ENCODE data around the gene ANKRD27.

ANKRD27 gene

DNA sequence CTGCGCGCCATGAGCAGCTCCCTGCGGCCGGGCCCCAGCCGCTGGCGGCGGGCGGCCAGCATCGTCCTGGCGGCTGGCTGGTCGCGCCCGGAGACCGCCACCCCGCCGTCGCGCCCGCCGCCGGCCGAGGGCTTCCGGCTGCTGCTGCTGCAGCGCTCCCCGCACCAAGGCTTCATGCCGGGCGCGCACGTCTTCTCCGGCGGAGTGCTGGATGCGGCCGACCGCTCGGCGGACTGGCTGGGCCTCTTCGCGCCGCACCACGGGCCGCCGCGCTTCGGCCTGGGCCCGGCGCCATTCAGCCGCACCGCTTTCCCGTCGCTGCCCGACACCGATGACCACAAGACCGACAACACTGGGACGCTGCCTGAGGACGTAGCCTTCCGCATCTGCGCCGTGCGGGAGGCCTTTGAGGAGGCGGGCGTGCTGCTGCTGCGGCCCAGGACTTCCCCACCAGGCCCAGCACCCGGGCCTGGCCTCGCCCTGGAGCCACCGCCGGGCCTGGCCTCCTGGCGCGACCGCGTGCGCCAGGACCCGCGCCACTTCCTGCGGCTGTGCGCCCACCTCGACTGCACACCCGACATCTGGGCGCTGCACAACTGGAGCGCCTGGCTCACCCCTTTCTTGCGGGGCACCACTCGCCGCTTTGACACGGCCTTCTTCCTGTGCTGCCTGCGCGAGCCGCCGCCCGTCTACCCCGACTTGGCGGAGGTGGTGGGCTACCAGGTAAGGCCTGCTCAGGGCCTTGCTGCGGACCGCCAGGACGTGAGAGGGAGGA lies 17.2 kb upstream of the ANKRD27 start (continued):
- TF ChIP-seq ZNF426 (tag by site-specific recombination; IDR thresholded peaks at IDR 0.05) (no peak), ZNF677 (tag by site-specific recombination; IDR thresholded peaks at IDR 0.05) (peak; percentile 75; the same call in 1 of the 2 replicates), ZNF223 (tag by site-specific recombination; IDR thresholded peaks at IDR 0.05) (peak; percentile 75), ZNF837 (tag by site-specific recombination; IDR thresholded peaks at IDR 0.05) (0 out of 2 replicates have a peak, but pooled peaks have one; percentile 41), HOXD13 (CRISPR knock-in tag; IDR thresholded peaks at IDR 0.05; ENCODE audit: borderline replicate concordance) (no peak), ZFP37 (tag by site-specific recombination; IDR thresholded peaks at IDR 0.05) (peak; percentile 88), KLF16 (tag by site-specific recombination; IDR thresholded peaks at IDR 0.05) (peak; percentile 60), GLIS1 (tag by site-specific recombination; IDR thresholded peaks at IDR 0.05) (peak; percentile 60), YY1 (tag by site-specific recombination; IDR thresholded peaks at IDR 0.05) (peak; percentile 85), OVOL3 (tag by site-specific recombination; IDR thresholded peaks at IDR 0.05) (peak; percentile 71; the same call in 1 of the 2 replicates), ZNF792 (tag by site-specific recombination; IDR thresholded peaks at IDR 0.05) (no peak; the same call in 1 of the 2 replicates), TRIM28 (IDR thresholded peaks at IDR 0.05; ENCODE audit: borderline replicate concordance, low read length) (no peak), EGR2 (tag by site-specific recombination; IDR thresholded peaks at IDR 0.05; ENCODE audit: low read depth) (peak; percentile 15; the same call in 1 of the 2 replicates), ZNF791 (tag by site-specific recombination; IDR thresholded peaks at IDR 0.05) (no peak), ZNF2 (tag by site-specific recombination; IDR thresholded peaks at IDR 0.05) (peak; percentile 90), SALL2 (tag by site-specific recombination; IDR thresholded peaks at IDR 0.05; ENCODE audit: borderline replicate concordance) (0 out of 2 replicates have a peak, but pooled peaks have one; percentile 10), ZNF121 (tag by site-specific recombination; IDR thresholded peaks at IDR 0.05) (peak; percentile 85)
- TF ChIP-seq, protein P1, sequence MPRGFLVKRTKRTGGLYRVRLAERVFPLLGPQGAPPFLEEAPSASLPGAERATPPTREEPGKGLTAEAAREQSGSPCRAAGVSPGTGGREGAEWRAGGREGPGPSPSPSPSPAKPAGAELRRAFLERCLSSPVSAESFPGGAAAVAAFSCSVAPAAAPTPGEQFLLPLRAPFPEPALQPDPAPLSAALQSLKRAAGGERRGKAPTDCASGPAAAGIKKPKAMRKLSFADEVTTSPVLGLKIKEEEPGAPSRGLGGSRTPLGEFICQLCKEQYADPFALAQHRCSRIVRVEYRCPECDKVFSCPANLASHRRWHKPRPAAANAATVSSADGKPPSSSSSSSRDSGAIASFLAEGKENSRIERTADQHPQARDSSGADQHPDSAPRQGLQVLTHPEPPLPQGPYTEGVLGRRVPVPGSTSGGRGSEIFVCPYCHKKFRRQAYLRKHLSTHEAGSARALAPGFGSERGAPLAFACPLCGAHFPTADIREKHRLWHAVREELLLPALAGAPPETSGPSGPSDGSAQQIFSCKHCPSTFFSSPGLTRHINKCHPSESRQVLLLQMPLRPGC (tag by site-specific recombination; IDR thresholded peaks at IDR 0.05) = 0 out of 2 replicates have a peak, but pooled peaks have one; percentile 34
- TF ChIP-seq, protein P2, sequence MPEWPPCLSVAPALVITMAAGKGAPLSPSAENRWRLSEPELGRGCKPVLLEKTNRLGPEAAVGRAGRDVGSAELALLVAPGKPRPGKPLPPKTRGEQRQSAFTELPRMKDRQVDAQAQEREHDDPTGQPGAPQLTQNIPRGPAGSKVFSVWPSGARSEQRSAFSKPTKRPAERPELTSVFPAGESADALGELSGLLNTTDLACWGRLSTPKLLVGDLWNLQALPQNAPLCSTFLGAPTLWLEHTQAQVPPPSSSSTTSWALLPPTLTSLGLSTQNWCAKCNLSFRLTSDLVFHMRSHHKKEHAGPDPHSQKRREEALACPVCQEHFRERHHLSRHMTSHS (tag by site-specific recombination; IDR thresholded peaks at IDR 0.05) = peak; percentile 48; the same call in 1 of the 2 replicates
- TF ChIP-seq, protein P3, sequence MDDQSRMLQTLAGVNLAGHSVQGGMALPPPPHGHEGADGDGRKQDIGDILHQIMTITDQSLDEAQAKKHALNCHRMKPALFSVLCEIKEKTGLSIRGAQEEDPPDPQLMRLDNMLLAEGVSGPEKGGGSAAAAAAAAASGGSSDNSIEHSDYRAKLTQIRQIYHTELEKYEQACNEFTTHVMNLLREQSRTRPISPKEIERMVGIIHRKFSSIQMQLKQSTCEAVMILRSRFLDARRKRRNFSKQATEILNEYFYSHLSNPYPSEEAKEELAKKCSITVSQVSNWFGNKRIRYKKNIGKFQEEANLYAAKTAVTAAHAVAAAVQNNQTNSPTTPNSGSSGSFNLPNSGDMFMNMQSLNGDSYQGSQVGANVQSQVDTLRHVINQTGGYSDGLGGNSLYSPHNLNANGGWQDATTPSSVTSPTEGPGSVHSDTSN (CRISPR knock-in tag; IDR thresholded peaks at IDR 0.05) = no peak; the same call in 1 of the 2 replicates
- TF ChIP-seq, protein P4, sequence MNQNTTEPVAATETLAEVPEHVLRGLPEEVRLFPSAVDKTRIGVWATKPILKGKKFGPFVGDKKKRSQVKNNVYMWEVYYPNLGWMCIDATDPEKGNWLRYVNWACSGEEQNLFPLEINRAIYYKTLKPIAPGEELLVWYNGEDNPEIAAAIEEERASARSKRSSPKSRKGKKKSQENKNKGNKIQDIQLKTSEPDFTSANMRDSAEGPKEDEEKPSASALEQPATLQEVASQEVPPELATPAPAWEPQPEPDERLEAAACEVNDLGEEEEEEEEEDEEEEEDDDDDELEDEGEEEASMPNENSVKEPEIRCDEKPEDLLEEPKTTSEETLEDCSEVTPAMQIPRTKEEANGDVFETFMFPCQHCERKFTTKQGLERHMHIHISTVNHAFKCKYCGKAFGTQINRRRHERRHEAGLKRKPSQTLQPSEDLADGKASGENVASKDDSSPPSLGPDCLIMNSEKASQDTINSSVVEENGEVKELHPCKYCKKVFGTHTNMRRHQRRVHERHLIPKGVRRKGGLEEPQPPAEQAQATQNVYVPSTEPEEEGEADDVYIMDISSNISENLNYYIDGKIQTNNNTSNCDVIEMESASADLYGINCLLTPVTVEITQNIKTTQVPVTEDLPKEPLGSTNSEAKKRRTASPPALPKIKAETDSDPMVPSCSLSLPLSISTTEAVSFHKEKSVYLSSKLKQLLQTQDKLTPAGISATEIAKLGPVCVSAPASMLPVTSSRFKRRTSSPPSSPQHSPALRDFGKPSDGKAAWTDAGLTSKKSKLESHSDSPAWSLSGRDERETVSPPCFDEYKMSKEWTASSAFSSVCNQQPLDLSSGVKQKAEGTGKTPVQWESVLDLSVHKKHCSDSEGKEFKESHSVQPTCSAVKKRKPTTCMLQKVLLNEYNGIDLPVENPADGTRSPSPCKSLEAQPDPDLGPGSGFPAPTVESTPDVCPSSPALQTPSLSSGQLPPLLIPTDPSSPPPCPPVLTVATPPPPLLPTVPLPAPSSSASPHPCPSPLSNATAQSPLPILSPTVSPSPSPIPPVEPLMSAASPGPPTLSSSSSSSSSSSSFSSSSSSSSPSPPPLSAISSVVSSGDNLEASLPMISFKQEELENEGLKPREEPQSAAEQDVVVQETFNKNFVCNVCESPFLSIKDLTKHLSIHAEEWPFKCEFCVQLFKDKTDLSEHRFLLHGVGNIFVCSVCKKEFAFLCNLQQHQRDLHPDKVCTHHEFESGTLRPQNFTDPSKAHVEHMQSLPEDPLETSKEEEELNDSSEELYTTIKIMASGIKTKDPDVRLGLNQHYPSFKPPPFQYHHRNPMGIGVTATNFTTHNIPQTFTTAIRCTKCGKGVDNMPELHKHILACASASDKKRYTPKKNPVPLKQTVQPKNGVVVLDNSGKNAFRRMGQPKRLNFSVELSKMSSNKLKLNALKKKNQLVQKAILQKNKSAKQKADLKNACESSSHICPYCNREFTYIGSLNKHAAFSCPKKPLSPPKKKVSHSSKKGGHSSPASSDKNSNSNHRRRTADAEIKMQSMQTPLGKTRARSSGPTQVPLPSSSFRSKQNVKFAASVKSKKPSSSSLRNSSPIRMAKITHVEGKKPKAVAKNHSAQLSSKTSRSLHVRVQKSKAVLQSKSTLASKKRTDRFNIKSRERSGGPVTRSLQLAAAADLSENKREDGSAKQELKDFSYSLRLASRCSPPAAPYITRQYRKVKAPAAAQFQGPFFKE (tag by site-specific recombination; IDR thresholded peaks at IDR 0.05; ENCODE audit: borderline replicate concordance) = peak; percentile 63; the same call in 1 of the 2 replicates
- TF ChIP-seq, protein P5, sequence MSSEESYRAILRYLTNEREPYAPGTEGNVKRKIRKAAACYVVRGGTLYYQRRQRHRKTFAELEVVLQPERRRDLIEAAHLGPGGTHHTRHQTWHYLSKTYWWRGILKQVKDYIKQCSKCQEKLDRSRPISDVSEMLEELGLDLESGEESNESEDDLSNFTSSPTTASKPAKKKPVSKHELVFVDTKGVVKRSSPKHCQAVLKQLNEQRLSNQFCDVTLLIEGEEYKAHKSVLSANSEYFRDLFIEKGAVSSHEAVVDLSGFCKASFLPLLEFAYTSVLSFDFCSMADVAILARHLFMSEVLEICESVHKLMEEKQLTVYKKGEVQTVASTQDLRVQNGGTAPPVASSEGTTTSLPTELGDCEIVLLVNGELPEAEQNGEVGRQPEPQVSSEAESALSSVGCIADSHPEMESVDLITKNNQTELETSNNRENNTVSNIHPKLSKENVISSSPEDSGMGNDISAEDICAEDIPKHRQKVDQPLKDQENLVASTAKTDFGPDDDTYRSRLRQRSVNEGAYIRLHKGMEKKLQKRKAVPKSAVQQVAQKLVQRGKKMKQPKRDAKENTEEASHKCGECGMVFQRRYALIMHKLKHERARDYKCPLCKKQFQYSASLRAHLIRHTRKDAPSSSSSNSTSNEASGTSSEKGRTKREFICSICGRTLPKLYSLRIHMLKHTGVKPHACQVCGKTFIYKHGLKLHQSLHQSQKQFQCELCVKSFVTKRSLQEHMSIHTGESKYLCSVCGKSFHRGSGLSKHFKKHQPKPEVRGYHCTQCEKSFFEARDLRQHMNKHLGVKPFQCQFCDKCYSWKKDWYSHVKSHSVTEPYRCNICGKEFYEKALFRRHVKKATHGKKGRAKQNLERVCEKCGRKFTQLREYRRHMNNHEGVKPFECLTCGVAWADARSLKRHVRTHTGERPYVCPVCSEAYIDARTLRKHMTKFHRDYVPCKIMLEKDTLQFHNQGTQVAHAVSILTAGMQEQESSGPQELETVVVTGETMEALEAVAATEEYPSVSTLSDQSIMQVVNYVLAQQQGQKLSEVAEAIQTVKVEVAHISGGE (tag by site-specific recombination; conservative IDR thresholded peaks at IDR 0.05; ENCODE audit: low read depth) = no peak; the same call in 1 of the 2 replicates

All from HEK293 (cell line).